ENCODE measurements around the gene ADGRF3. TPM values are rescaled to one million over a fixed set of nuclear protein-coding genes. Genes with fewer than 3 reads are reported as not detected.
"Not testable (repeated sequence)": the region's sequence is repeated elsewhere in the genome, so short reads cannot be mapped to it uniquely, and the experiment has no call there.

Gene ADGRF3
- polyA plus RNA-seq, 1 of the 3 experiments (the other 2 are of a cell fraction) = 0.31 TPM

- no peak overlapping the region for H3K9ac ChIP-seq
- no peaks in the 10 kb centered on the region for H3K9me2 ChIP-seq
- WGBS (ENCODE audit: low lambda C conversion rate) = 66% methylated on average over 3 of the region's 3 CpGs
- H3K27me3 ChIP-seq (ENCODE audit: insufficient read depth) = 0 out of 2 replicates have a peak, but pooled peaks cover 10% of the 10 kb centered on the region
- H4K20me1 ChIP-seq (ENCODE audit: insufficient read depth) = no peaks in the 10 kb centered on the region
- H3K27ac ChIP-seq (ENCODE audit: low read depth in 2 of 2, low read length in 1 of 2) = no peak overlapping the region
- H3K4me1 ChIP-seq (ENCODE audit: control insufficient read depth in 1 of 2, insufficient read depth in 2 of 2, low read depth in 1 of 2, low read length in 1 of 2) = no peaks in the 10 kb centered on the region
- H3K79me2 ChIP-seq (ENCODE audit: insufficient read depth) = no peaks in the 10 kb centered on the region
- no peak overlapping the region for H3K4me2 ChIP-seq
- CTCF ChIA-PET = interaction anchor here (0.6 to 1.6 kb wide), 3 partner anchors 8 to 28 kb away, joined by 3 to 4 read pairs (median 3); no protein-coding TSS in a partner anchor
- H3K9me3 ChIP-seq = no peaks in the 10 kb centered on the region
- peaks cover 6% of the 10 kb centered on the region for H3F3A ChIP-seq (replicated peaks; ENCODE audit: insufficient read depth)
- POLR2A ChIA-PET = no interaction called here
- no peak overlapping the region for H3K4me3 ChIP-seq (ENCODE audit: low read depth in 2 of 2, low read length in 1 of 2)
- no peak for DNase-seq
- TF ChIP-seq TEAD4 (IDR thresholded peaks at IDR 0.05; ENCODE audit: borderline replicate concordance, insufficient read depth) (no peak), RXRA (IDR thresholded peaks at IDR 0.05; ENCODE audit: borderline replicate concordance, low read depth) (no peak), GATA2 (CRISPR knock-in tag; IDR thresholded peaks at IDR 0.05) (no peak), FOXM1 (IDR thresholded peaks at IDR 0.05; ENCODE audit: low read depth) (no peak), MXI1 (IDR thresholded peaks at IDR 0.05; ENCODE audit: low read depth, low read length) (no peak), USF2 (IDR thresholded peaks at IDR 0.05; ENCODE audit: borderline replicate concordance, low read depth, low read length) (no peak), REST (IDR thresholded peaks at IDR 0.05; ENCODE audit: low read depth, low read length) (no peak), RAD21 (IDR thresholded peaks at IDR 0.05; ENCODE audit: low read length) (no peak), NRF1 (IDR thresholded peaks at IDR 0.05; ENCODE audit: low read depth, low read length) (no peak), POLR2AphosphoS5 (IDR thresholded peaks at IDR 0.05; ENCODE audit: low read depth, low read length) (no peak)
- no peaks in the 10 kb centered on the region for H3K36me3 ChIP-seq (replicated peaks in 1 of 2; ENCODE audit: control insufficient read depth in 1 of 2, insufficient read depth in 2 of 2, low read length in 1 of 2)
- H2AFZ ChIP-seq (ENCODE audit: low read depth) = no peak overlapping the region
These were observed 21.7 kb downstream of the ADGRF3 start for GRCh38 chr2:26324903-26325302.

DNA sequence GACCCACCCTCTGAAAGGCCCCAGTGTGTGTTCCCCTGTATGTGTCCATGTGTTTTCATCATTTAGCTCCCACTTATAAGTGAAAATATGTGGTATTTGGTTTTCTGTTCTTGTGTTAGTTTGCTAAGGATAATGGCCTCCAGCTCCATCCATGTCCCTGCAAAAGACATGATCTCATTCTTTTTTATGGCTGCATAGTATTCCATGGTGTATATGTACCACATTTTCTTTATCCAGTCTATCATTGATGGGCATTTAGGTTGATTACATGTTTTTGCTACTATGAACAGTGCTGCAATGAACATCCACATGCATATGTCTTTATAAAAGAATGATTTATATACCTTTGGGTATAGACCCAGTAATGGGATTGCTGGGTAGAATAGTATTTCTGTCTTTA, 22.1 kb downstream of the ADGRF3 start:
- CTCF ChIA-PET = interaction anchor here (1.2 to 1.6 kb wide), 2 partner anchors 8 to 15 kb away, joined by 3 to 4 read pairs; no protein-coding TSS in a partner anchor
- H3K4me2 ChIP-seq; H3K4me3 ChIP-seq (ENCODE audit: low read depth in 2 of 2, low read length in 1 of 2): not testable (repeated sequence)

More for the DNA sequence above, 22.1 kb downstream of the ADGRF3 start:
- DNase-seq; H4K20me1 ChIP-seq (ENCODE audit: insufficient read depth); H3K27ac ChIP-seq (ENCODE audit: low read depth in 2 of 2, low read length in 1 of 2); POLR2A ChIA-PET; H3K27me3 ChIP-seq (ENCODE audit: insufficient read depth); H3K36me3 ChIP-seq (replicated peaks in 1 of 2; ENCODE audit: control insufficient read depth in 1 of 2, insufficient read depth in 2 of 2, low read length in 1 of 2); H3K9ac ChIP-seq; H3K79me2 ChIP-seq (ENCODE audit: insufficient read depth); H3K9me2 ChIP-seq; H3K9me3 ChIP-seq; H3K4me1 ChIP-seq (ENCODE audit: control insufficient read depth in 1 of 2, insufficient read depth in 2 of 2, low read depth in 1 of 2, low read length in 1 of 2); H3F3A ChIP-seq (replicated peaks; ENCODE audit: insufficient read depth); H2AFZ ChIP-seq (ENCODE audit: low read depth): not testable (repeated sequence)

All from SK-N-SH (cell line).